ENCODE measurements around the gene MATR3. TPM values are rescaled to one million over a fixed set of nuclear protein-coding genes. Genes with fewer than 3 reads are reported as not detected.

The MATR3 gene
- total and polyA plus RNA-seq, 4 donors: 38.4 to 111 (median 69.7) TPM

DNA sequence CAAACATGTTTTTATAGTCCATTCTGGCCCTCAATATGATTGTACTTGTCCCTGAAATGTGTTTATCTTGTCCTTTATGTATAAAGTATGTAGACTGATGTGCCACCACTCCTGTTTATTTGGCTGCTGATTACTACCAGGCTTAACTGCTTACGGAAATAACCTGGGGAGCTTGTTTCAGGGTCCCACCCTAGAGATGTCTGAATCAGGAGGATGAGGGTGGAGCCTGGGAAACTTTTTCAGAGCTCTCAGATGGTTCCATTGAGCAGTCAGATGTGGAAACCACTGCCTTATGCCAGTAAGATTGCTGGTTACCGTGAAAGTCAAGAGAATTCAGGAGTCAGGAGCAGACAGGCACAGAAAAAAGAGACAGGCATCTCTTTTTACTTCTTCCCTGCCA lies 70.4 kb downstream of the MATR3 start:
- Histone ChIP-seq H3K27ac (ENCODE audit: low read depth in 1 of 2, low read length in 2 of 2) (no peak overlapping the region), H3K9me3 (ENCODE audit: control insufficient read depth in 4 of 4, low read length in 3 of 4) (no peaks in the 10 kb centered on the region), H3K4me1 (ENCODE audit: control insufficient read depth in 4 of 4, insufficient read depth in 4 of 4, low read length in 3 of 4) (no peaks in the 10 kb centered on the region), H3K27me3 (ENCODE audit: control insufficient read depth in 4 of 4, insufficient read depth in 4 of 4, low read length in 3 of 4) (no peaks in the 10 kb centered on the region), H3K4me3 (ENCODE audit: low read depth in 1 of 3, low read length in 3 of 3) (no peak overlapping the region), H3K9ac (ENCODE audit: low read depth in 1 of 2, low read length in 2 of 2) (no peak overlapping the region), H3K36me3 (ENCODE audit: control insufficient read depth in 4 of 4, insufficient read depth in 3 of 4, low read depth in 1 of 4, low read length in 3 of 4) (peaks cover 16 to 40% (median 29%) of the 10 kb centered on the region in 4 donors)
- no peak for TF ChIP-seq RXRA (IDR thresholded peaks at IDR 0.05)
- no peak for TF ChIP-seq FOXA1 (IDR thresholded peaks at IDR 0.05)
- no peak for TF ChIP-seq TAF1 (conservative IDR thresholded peaks at IDR 0.05)
- no peak for TF ChIP-seq SP1 (IDR thresholded peaks at IDR 0.05)
- TF ChIP-seq, protein P1, sequence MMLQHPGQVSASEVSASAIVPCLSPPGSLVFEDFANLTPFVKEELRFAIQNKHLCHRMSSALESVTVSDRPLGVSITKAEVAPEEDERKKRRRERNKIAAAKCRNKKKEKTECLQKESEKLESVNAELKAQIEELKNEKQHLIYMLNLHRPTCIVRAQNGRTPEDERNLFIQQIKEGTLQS (IDR thresholded peaks at IDR 0.05): no peak
- no peak for TF ChIP-seq EGR1 (IDR thresholded peaks at IDR 0.05; ENCODE audit: low read depth in 2 of 2)
- TF ChIP-seq GABPA (IDR thresholded peaks at IDR 0.05 in 1 of 2, conservative IDR thresholded peaks at IDR 0.05 in 1 of 2): no peak
- no peak for TF ChIP-seq RAD21 (IDR thresholded peaks at IDR 0.05)
- TF ChIP-seq, protein P2, sequence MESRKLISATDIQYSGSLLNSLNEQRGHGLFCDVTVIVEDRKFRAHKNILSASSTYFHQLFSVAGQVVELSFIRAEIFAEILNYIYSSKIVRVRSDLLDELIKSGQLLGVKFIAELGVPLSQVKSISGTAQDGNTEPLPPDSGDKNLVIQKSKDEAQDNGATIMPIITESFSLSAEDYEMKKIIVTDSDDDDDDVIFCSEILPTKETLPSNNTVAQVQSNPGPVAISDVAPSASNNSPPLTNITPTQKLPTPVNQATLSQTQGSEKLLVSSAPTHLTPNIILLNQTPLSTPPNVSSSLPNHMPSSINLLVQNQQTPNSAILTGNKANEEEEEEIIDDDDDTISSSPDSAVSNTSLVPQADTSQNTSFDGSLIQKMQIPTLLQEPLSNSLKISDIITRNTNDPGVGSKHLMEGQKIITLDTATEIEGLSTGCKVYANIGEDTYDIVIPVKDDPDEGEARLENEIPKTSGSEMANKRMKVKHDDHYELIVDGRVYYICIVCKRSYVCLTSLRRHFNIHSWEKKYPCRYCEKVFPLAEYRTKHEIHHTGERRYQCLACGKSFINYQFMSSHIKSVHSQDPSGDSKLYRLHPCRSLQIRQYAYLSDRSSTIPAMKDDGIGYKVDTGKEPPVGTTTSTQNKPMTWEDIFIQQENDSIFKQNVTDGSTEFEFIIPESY (IDR thresholded peaks at IDR 0.05): no peak
- TF ChIP-seq HNF4G (IDR thresholded peaks at IDR 0.05): no peak
- TF ChIP-seq, protein P3, sequence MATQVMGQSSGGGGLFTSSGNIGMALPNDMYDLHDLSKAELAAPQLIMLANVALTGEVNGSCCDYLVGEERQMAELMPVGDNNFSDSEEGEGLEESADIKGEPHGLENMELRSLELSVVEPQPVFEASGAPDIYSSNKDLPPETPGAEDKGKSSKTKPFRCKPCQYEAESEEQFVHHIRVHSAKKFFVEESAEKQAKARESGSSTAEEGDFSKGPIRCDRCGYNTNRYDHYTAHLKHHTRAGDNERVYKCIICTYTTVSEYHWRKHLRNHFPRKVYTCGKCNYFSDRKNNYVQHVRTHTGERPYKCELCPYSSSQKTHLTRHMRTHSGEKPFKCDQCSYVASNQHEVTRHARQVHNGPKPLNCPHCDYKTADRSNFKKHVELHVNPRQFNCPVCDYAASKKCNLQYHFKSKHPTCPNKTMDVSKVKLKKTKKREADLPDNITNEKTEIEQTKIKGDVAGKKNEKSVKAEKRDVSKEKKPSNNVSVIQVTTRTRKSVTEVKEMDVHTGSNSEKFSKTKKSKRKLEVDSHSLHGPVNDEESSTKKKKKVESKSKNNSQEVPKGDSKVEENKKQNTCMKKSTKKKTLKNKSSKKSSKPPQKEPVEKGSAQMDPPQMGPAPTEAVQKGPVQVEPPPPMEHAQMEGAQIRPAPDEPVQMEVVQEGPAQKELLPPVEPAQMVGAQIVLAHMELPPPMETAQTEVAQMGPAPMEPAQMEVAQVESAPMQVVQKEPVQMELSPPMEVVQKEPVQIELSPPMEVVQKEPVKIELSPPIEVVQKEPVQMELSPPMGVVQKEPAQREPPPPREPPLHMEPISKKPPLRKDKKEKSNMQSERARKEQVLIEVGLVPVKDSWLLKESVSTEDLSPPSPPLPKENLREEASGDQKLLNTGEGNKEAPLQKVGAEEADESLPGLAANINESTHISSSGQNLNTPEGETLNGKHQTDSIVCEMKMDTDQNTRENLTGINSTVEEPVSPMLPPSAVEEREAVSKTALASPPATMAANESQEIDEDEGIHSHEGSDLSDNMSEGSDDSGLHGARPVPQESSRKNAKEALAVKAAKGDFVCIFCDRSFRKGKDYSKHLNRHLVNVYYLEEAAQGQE (IDR thresholded peaks at IDR 0.05): no peak
- TF ChIP-seq, protein P4, sequence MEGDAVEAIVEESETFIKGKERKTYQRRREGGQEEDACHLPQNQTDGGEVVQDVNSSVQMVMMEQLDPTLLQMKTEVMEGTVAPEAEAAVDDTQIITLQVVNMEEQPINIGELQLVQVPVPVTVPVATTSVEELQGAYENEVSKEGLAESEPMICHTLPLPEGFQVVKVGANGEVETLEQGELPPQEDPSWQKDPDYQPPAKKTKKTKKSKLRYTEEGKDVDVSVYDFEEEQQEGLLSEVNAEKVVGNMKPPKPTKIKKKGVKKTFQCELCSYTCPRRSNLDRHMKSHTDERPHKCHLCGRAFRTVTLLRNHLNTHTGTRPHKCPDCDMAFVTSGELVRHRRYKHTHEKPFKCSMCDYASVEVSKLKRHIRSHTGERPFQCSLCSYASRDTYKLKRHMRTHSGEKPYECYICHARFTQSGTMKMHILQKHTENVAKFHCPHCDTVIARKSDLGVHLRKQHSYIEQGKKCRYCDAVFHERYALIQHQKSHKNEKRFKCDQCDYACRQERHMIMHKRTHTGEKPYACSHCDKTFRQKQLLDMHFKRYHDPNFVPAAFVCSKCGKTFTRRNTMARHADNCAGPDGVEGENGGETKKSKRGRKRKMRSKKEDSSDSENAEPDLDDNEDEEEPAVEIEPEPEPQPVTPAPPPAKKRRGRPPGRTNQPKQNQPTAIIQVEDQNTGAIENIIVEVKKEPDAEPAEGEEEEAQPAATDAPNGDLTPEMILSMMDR (IDR thresholded peaks at IDR 0.05; ENCODE audit: low read depth, low read length, missing input control): no peak
- WGBS: 80% methylated on average over 2 of the region's 2 CpGs
- DNase-seq (ENCODE audit: low spot score): no peak

DNA sequence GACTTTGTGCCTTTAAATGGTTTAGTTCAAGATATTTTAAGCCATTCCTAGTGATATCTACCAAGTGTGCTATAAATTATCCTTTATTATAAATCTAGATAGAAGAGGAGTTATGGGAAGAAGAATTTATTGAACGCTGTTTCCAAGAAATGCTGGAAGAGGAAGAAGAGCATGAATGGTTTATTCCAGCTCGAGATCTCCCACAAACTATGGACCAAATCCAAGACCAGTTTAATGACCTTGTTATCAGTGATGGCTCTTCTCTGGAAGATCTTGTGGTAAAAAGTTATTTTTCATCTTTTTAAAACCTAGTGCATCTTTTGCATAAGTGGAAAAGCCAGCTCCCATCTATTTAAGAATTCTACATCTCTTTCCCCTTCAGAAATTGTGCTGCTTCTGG lies 70.9 kb downstream of the MATR3 start:
- Histone ChIP-seq H3K9me3 (ENCODE audit: control insufficient read depth in 4 of 4, low read length in 3 of 4) (no peaks in the 10 kb centered on the region), H3K9ac (ENCODE audit: low read depth in 1 of 2, low read length in 2 of 2) (no peak overlapping the region), H3K27ac (ENCODE audit: low read depth in 1 of 2, low read length in 2 of 2) (no peak overlapping the region), H3K36me3 (ENCODE audit: control insufficient read depth in 4 of 4, insufficient read depth in 3 of 4, low read depth in 1 of 4, low read length in 3 of 4) (peaks cover 16 to 44% (median 30%) of the 10 kb centered on the region in 4 donors), H3K4me3 (ENCODE audit: low read depth in 1 of 3, low read length in 3 of 3) (no peak overlapping the region), H3K27me3 (ENCODE audit: control insufficient read depth in 4 of 4, insufficient read depth in 4 of 4, low read length in 3 of 4) (no peaks in the 10 kb centered on the region), H3K4me1 (ENCODE audit: control insufficient read depth in 4 of 4, insufficient read depth in 4 of 4, low read length in 3 of 4) (no peaks in the 10 kb centered on the region)
- WGBS: 60% methylated on average over 2 of the region's 2 CpGs
- no peak for DNase-seq (ENCODE audit: low spot score)
- TF ChIP-seq RXRA (IDR thresholded peaks at IDR 0.05): no peak
- TF ChIP-seq, protein P4 (IDR thresholded peaks at IDR 0.05; ENCODE audit: low read depth, low read length, missing input control): no peak
- TF ChIP-seq, protein P2 (IDR thresholded peaks at IDR 0.05): no peak
- TF ChIP-seq JUND (IDR thresholded peaks at IDR 0.05): no peak
- no peak for TF ChIP-seq HNF4G (IDR thresholded peaks at IDR 0.05)
- TF ChIP-seq FOXA1 (IDR thresholded peaks at IDR 0.05): no peak
- TF ChIP-seq, protein P1 (IDR thresholded peaks at IDR 0.05): no peak
- no peak for TF ChIP-seq GABPA (IDR thresholded peaks at IDR 0.05 in 1 of 2, conservative IDR thresholded peaks at IDR 0.05 in 1 of 2)
- TF ChIP-seq SP1 (IDR thresholded peaks at IDR 0.05): no peak
- no peak for TF ChIP-seq FOXA2 (IDR thresholded peaks at IDR 0.05)
- TF ChIP-seq, protein P5, sequence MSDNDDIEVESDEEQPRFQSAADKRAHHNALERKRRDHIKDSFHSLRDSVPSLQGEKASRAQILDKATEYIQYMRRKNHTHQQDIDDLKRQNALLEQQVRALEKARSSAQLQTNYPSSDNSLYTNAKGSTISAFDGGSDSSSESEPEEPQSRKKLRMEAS (IDR thresholded peaks at IDR 0.05): no peak
- TF ChIP-seq YY1 (IDR thresholded peaks at IDR 0.05): no peak
- TF ChIP-seq TAF1 (conservative IDR thresholded peaks at IDR 0.05): no peak
- no peak for TF ChIP-seq EGR1 (IDR thresholded peaks at IDR 0.05; ENCODE audit: low read depth in 2 of 2)

Measured in liver (tissue), 9 donors.